GM18951 (cell line): ENCODE measurements around the gene GFPT1.
A peak's percentile ranks its signal among the peaks of the same experiment; 100 is the strongest.
"Not testable (repeated sequence)": the region's sequence is repeated elsewhere in the genome, so short reads cannot be mapped to it uniquely, and the experiment has no call there.

Experiments
- POLR2A ChIP-seq: IDR thresholded peaks from 4 replicates; pipeline ENCODE4 v1.6.1; 2011; ENCODE audit warnings: mild to moderate bottlenecking; ENCODE audit not compliant: insufficient read length, insufficient read depth; ENCODE audit errors: extremely low read depth
- in situ Hi-C: fragments of 300-500 bp; cut with MboI; formaldehyde crosslinking; loops from one replicate; pipeline ENCODE4 v1.12.0; 2022; ENCODE audit warnings: low sequenced_read_pairs, mixed read lengths, inconsistent platforms; ENCODE audit not compliant: unreplicated experiment

GFPT1 gene

DNA sequence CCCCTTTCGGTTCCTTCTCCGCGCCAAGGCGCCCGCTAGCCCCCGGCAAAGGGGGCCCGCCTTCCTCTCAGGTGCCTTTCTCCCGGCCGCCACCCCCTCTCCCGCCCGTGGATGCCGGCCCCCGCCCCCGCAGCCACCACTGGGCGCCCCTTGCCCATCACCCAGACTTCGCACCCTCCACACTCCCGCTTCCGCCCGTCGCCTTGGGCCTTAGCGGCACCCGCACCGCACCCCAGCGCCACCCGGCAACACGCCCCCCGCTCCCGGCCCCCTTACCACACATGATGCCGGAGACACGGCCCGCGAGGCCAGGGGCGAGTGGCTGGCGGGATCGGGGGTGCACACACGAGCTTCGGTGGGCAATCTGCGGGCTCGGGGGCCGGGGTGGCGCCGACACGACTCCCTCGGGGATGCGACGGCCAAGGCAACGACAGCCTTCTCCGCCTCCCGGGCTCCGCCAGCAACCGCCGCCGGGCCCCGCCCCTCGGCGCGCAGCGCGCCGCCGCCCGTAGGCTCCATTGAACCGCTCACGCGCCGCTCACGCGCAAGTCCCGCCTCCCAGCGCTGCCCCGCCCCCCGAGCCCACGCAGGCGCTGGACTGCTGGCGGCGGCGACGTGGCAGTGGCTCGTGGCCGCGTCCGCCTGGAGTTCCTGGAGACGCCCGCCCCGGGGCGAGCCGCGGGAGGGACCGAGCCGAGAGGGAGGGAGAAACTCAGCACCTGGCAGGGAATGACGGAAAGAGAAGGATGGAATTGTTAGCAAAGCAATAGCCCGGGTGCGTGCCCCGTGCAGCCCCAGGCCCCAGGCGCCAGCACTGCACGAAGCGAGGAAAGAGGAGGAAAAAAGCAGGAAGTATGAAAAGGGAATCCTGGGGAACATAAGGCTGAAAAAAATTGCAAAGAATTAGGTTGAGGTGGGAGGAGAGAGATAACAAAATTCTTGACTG is at the start of gene GFPT1:
GFPT1 (minus strand) TSS at position 439 of the 946 bp plus-strand sequence; CDS start at position 283, 156 bp downstream.
- TF ChIP-seq POLR2A, result peak; percentile 97
- in situ Hi-C loops, result no loop called here

GRCh38 chr2:69436596-69436937 is 49.5 kb upstream of the GFPT1 start:
- in situ Hi-C loops, result no loop called here
- no peak for TF ChIP-seq POLR2A

- TF ChIP-seq POLR2A, result no peak
- in situ Hi-C loops, result no loop called here
Observed at GRCh38 chr2:69434753-69435152, 47.7 kb upstream of the GFPT1 start.

- no peak for TF ChIP-seq POLR2A
- in situ Hi-C loops, result no loop called here
Observed at GRCh38 chr2:69429491-69430183, 42.6 kb upstream of the GFPT1 start.

- TF ChIP-seq POLR2A, result no peak
- in situ Hi-C loops, result no loop called here
Observed at GRCh38 chr2:69428981-69429380, 42.0 kb upstream of the GFPT1 start.

- TF ChIP-seq POLR2A, result no peak
- in situ Hi-C loops, result no loop called here
Observed at GRCh38 chr2:69424419-69424818, 37.4 kb upstream of the GFPT1 start.

- in situ Hi-C loops, result no loop called here
- TF ChIP-seq POLR2A, result no peak
Observed at GRCh38 chr2:69422198-69422597, 35.2 kb upstream of the GFPT1 start.

DNA sequence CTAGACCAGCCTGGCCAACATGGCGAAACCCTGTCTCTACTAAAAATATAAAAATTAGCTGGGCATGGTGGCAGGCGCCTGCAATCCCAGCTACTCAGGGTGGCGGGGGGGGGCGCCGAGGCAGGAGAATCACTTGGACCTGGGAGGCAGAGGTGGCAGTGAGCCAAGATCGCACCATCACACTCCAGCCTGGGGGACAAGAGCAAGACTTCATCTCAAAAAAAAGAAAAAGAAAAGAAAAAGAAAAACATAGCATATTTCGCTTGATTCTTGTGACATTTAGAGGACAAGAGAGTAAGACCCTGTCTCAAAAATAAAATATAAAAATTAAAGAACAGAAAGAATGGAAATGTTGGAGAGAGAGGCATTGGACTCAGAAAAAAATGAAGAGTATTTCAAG is 32.1 kb upstream of the GFPT1 start:
- in situ Hi-C loops, result not testable (repeated sequence)

DNA sequence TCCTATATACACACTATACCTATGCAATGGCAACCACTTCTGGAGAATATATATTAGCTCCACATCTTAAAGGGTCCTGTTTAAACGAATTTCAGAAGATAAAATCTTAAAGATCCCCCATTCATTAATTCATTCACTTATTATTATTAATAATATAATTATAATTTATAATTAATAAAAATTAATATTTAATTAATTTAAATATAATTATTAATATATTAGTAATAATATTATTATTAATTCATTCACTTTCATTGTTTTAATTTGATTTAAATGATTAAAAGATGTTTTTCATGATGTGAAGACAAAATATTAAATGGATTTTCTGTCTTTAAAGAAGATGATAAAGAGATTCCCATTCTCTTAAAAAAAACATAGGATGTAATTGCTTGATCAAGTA is 29.1 kb upstream of the GFPT1 start:
- no peak for TF ChIP-seq POLR2A
- in situ Hi-C loops, result no loop called here

DNA sequence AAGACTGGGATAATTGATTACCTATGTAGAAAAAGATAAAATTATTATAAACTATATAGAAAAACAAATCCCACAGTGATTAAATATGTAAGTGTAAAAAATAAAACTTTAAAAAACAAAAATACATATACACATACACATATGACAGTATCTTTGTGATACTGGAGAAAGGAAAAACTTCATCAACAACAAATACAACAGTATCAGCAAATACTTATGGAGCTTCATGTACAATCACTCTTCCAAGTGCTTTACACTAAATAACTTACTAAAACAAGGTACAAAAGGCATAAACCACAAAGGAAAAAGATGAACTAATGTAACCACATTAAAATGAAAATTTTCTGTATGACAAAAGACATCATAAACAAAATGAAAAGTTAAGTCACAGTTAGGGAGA is 24.1 kb upstream of the GFPT1 start:
- TF ChIP-seq POLR2A, result no peak
- in situ Hi-C loops, result no loop called here

DNA sequence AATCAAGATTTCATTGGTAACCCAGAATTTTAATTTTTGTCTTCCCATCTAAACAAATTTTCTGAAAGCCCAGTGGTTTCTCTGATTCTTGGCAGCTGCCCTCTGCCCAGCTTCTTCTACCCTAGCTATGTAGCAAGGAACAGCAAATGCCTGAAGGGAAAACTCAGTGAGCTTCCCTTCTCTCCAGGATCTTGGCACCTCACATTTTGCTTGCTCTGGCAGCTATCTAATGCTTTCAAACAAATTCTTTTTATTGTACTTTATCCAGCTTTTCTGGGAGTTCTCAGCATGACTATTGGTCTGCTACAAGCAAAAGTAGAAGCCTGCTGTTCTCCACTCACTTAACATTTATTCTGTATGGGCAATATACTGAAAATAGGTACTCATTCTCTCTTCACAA is 18.3 kb upstream of the GFPT1 start:
- in situ Hi-C loops, result no loop called here
- TF ChIP-seq POLR2A, result no peak

GRCh38 chr2:69400121-69400520 is 13.1 kb upstream of the GFPT1 start:
- in situ Hi-C loops, result no loop called here
- TF ChIP-seq POLR2A, result no peak

DNA sequence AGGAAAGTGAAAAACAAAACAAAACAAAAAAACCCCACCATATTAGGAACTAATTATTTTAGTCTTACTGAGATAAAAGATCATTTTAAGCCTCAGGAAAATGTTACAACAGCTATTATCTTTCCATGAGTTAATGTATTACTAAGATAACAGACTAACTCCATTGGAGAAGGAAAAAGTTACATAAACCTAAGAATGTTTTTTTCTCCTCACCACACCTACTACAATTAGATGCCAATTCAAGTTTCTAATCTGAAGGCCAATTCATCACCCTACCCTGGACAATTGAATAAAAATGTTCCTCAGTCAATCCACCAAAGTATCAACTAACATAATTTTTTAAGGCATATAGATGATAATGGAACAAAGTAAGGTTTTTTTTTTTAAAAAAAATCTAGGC is 10.2 kb upstream of the GFPT1 start:
- TF ChIP-seq POLR2A, result no peak
- in situ Hi-C loops, result no loop called here

DNA sequence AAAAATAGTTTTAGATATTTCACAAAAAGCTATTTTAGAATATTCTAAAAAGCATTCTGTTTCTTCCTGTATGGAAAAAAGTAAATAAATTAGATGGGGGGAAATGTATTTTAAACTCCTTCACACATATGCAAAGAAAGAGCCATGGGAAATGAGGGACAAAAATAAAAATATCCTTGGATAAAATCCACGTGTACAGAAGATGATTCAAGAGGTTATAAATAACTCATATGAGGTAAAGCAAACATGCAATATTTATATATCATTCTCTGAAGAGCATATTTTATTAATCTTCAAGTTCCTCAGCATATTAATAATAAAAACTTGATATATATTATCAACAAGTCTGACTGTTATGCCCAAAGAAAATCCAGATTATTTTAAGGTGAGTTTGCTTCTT is 8.8 kb upstream of the GFPT1 start:
- in situ Hi-C loops, result no loop called here
- TF ChIP-seq POLR2A, result no peak
